ENCODE measurements around the gene C16orf96. TPM values are rescaled to one million over a fixed set of nuclear protein-coding genes. Genes with fewer than 3 reads are reported as not detected.

Gene C16orf96
- total and polyA plus RNA-seq, 2 donors (not counting 3 experiments of a cell fraction or from before 2014, with no cell fraction given): not detected

GRCh38 chr16:4623593-4623992 is 67.5 kb downstream of the C16orf96 start:
- no peak for DNase-seq (ENCODE audit: low read depth, low spot score)

More at GRCh38 chr16:4623593-4623992, 67.5 kb downstream of the C16orf96 start:
- Histone ChIP-seq H2AFZ (ENCODE audit: low read depth, low read length) (no peak overlapping the region), H3K4me3 (replicated peaks in 1 of 3; ENCODE audit: insufficient read depth in 1 of 3, low read depth in 1 of 3, low read length in 3 of 3) (no peak overlapping the region), H3K4me2 (ENCODE audit: insufficient read depth, low read length) (no peak overlapping the region), H3K4me1 (ENCODE audit: control insufficient read depth, extremely low read depth, insufficient read depth, low read length) (peaks cover 10% of the 10 kb centered on the region), H3K79me2 (ENCODE audit: control insufficient read depth, insufficient read depth, low read length) (peaks cover 33% of the 10 kb centered on the region), H4K20me1 (replicated peaks; ENCODE audit: control insufficient read depth, extremely low read depth, insufficient read depth, low read length) (no peaks in the 10 kb centered on the region), H3K9ac (replicated peaks; ENCODE audit: extremely low read depth, insufficient read depth, low read length) (no peak overlapping the region), H3K27me3 (ENCODE audit: control insufficient read depth in 2 of 2, insufficient read depth in 2 of 2, low read length in 2 of 2) (no peaks in the 10 kb centered on the region), H3K9me3 (replicated peaks; ENCODE audit: control insufficient read depth, insufficient read depth, low read length) (no peaks in the 10 kb centered on the region), H3K36me3 (ENCODE audit: control insufficient read depth in 2 of 2, extremely low read depth in 1 of 2, insufficient read depth in 2 of 2, low read length in 2 of 2) (no peaks in the 10 kb centered on the region), H3K27ac (ENCODE audit: insufficient read depth, low read depth, low read length) (no peak overlapping the region), H3K9me1 (replicated peaks; ENCODE audit: control insufficient read depth, extremely low read depth, insufficient read depth, low read length) (no peaks in the 10 kb centered on the region)
- BruUV-seq (replicated peaks): no TSS peak
- FAIRE-seq: no peak
- dilution Hi-C loops (cut with MboI; ENCODE audit: extremely low pct_ligation_motif_present, low sequenced_read_pairs) (no loop called here), intact Hi-C loops (cut with micrococcal nuclease) (no loop called here)
- TF ChIP-seq JUN (IDR thresholded peaks at IDR 0.05; ENCODE audit: borderline replicate concordance, insufficient read depth, insufficient read length, low read depth) (no peak), EZH2 (IDR thresholded peaks at IDR 0.05; ENCODE audit: borderline replicate concordance, low read depth, low read length, severe bottlenecking) (no peak), POLR2AphosphoS5 (IDR thresholded peaks at IDR 0.05; ENCODE audit: insufficient read depth, low read depth, low read length) (no peak), POLR2A (IDR thresholded peaks at IDR 0.05; ENCODE audit: low read depth, low read length) (no peak), GATA2 (IDR thresholded peaks at IDR 0.05; ENCODE audit: insufficient read depth, insufficient read length, low read depth, low read length) (no peak), MYC (IDR thresholded peaks at IDR 0.05; ENCODE audit: low read depth, low read length) (no peak), FOS (IDR thresholded peaks at IDR 0.05; ENCODE audit: borderline replicate concordance, insufficient read depth, low read length) (no peak)
- TF ChIP-seq, protein P1, sequence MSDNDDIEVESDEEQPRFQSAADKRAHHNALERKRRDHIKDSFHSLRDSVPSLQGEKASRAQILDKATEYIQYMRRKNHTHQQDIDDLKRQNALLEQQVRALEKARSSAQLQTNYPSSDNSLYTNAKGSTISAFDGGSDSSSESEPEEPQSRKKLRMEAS (IDR thresholded peaks at IDR 0.05; ENCODE audit: insufficient read depth, insufficient read length): no peak
- TF ChIP-seq, protein P2, sequence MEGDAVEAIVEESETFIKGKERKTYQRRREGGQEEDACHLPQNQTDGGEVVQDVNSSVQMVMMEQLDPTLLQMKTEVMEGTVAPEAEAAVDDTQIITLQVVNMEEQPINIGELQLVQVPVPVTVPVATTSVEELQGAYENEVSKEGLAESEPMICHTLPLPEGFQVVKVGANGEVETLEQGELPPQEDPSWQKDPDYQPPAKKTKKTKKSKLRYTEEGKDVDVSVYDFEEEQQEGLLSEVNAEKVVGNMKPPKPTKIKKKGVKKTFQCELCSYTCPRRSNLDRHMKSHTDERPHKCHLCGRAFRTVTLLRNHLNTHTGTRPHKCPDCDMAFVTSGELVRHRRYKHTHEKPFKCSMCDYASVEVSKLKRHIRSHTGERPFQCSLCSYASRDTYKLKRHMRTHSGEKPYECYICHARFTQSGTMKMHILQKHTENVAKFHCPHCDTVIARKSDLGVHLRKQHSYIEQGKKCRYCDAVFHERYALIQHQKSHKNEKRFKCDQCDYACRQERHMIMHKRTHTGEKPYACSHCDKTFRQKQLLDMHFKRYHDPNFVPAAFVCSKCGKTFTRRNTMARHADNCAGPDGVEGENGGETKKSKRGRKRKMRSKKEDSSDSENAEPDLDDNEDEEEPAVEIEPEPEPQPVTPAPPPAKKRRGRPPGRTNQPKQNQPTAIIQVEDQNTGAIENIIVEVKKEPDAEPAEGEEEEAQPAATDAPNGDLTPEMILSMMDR (IDR thresholded peaks at IDR 0.05; ENCODE audit: extremely low read depth in 1 of 2, insufficient read depth in 1 of 2, low read depth in 1 of 2, low read length in 2 of 2): no peak
- CTCF ChIA-PET: interaction anchor here (1.0 to 1.8 kb wide), 14 partner anchors 8 to 146 kb away, joined by 3 to 16 read pairs (median 6); partner anchors contain the start of genes ANKS3 and DNAAF8
- POLR2A ChIA-PET: interaction anchor here (2.4 kb wide), 1 partner anchor 7 kb away, joined by 10 read pairs; no protein-coding TSS in a partner anchor

Data from endothelial cell of umbilical vein (primary cell).